Measurements from ENCODE around the gene PNCK.

Gene PNCK

GRCh38 chrX:153651540-153652079, 22.0 kb downstream of the PNCK start:
- TF ChIP-seq CTCF (IDR thresholded peaks at IDR 0.05; ENCODE audit: extremely low read depth, insufficient read depth, missing control alignments), result peak; percentile 36
- in situ Hi-C loops (cut with MboI; ENCODE audit: low pct_unique_long_range_greater_than_20kb, low sequenced_read_pairs, unreplicated experiment), result loop anchor here (25.0 kb wide), 1 partner anchor 689 kb away; no protein-coding TSS in a partner anchor
- no peak for DNase-seq (ENCODE audit: low spot score)

GRCh38 chrX:153650959-153651358, 22.7 kb downstream of the PNCK start:
- DNase-seq (ENCODE audit: low spot score), result no peak
- in situ Hi-C loops (cut with MboI; ENCODE audit: low pct_unique_long_range_greater_than_20kb, low sequenced_read_pairs, unreplicated experiment), result loop anchor here (25.0 kb wide), 1 partner anchor 689 kb away; no protein-coding TSS in a partner anchor
- no peak for TF ChIP-seq CTCF (IDR thresholded peaks at IDR 0.05; ENCODE audit: extremely low read depth, insufficient read depth, missing control alignments)

- DNase-seq (ENCODE audit: low spot score), result no peak
- in situ Hi-C loops (cut with MboI; ENCODE audit: low pct_unique_long_range_greater_than_20kb, low sequenced_read_pairs, unreplicated experiment), result loop anchor here (25.0 kb wide), 1 partner anchor 688 kb away; no protein-coding TSS in a partner anchor
- no peak for TF ChIP-seq CTCF (IDR thresholded peaks at IDR 0.05; ENCODE audit: extremely low read depth, insufficient read depth, missing control alignments)
Measured at GRCh38 chrX:153649915-153650782, 23.5 kb downstream of the PNCK start.

- TF ChIP-seq CTCF (IDR thresholded peaks at IDR 0.05; ENCODE audit: extremely low read depth, insufficient read depth, missing control alignments), result peak; percentile 67
- DNase-seq (ENCODE audit: low spot score), result peak; percentile 87
- in situ Hi-C loops (cut with MboI; ENCODE audit: low pct_unique_long_range_greater_than_20kb, low sequenced_read_pairs, unreplicated experiment), result no loop called here
Measured at GRCh38 chrX:153649178-153649914, 24.3 kb downstream of the PNCK start.

- TF ChIP-seq CTCF (IDR thresholded peaks at IDR 0.05; ENCODE audit: extremely low read depth, insufficient read depth, missing control alignments), result no peak
- in situ Hi-C loops (cut with MboI; ENCODE audit: low pct_unique_long_range_greater_than_20kb, low sequenced_read_pairs, unreplicated experiment), result no loop called here
- DNase-seq (ENCODE audit: low spot score), result no peak
Measured at GRCh38 chrX:153648358-153649177, 25.0 kb downstream of the PNCK start.

Measured in GM13977 (cell line).